ENCODE data around the gene CA5A. TPM values are rescaled to one million over a fixed set of nuclear protein-coding genes. Genes with fewer than 3 reads are reported as not detected.
A peak's percentile ranks its signal among the peaks of the same experiment; 100 is the strongest.

Gene CA5A
- total and polyA plus RNA-seq, 2 of the 13 experiments (the other 11 are each of a cell fraction or from before 2014, with no cell fraction given), result 66.8 to 106 TPM

DNA sequence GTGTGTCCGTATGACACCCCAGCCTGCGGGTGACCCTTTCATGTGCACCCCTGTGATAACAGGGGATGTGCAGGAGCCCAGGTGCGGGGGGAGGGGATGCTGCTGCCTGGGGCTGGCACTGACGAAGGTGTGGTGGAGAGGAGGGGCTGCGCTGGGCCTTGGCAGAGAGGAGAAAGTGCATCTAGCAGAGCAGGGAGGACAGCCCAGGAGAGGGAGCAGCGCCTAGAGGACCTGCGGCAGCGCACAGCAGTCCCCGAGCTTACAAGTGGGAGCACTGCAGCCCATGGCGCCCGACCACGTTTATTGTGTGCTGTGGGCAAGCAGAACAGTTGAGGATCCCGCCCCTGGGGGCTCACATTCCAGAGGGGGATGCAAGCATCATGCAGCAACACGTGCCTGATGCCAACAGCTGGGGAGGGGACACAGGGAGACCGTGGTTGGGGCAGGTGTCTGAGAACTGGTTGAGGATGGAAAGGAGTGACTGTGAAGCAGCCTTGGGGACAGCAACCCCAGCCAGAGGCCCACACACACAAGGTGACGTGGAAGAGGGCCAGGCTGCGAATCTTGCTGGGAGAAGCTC lies 56.1 kb downstream of the CA5A start (continued):
- TF ChIP-seq, protein P1, sequence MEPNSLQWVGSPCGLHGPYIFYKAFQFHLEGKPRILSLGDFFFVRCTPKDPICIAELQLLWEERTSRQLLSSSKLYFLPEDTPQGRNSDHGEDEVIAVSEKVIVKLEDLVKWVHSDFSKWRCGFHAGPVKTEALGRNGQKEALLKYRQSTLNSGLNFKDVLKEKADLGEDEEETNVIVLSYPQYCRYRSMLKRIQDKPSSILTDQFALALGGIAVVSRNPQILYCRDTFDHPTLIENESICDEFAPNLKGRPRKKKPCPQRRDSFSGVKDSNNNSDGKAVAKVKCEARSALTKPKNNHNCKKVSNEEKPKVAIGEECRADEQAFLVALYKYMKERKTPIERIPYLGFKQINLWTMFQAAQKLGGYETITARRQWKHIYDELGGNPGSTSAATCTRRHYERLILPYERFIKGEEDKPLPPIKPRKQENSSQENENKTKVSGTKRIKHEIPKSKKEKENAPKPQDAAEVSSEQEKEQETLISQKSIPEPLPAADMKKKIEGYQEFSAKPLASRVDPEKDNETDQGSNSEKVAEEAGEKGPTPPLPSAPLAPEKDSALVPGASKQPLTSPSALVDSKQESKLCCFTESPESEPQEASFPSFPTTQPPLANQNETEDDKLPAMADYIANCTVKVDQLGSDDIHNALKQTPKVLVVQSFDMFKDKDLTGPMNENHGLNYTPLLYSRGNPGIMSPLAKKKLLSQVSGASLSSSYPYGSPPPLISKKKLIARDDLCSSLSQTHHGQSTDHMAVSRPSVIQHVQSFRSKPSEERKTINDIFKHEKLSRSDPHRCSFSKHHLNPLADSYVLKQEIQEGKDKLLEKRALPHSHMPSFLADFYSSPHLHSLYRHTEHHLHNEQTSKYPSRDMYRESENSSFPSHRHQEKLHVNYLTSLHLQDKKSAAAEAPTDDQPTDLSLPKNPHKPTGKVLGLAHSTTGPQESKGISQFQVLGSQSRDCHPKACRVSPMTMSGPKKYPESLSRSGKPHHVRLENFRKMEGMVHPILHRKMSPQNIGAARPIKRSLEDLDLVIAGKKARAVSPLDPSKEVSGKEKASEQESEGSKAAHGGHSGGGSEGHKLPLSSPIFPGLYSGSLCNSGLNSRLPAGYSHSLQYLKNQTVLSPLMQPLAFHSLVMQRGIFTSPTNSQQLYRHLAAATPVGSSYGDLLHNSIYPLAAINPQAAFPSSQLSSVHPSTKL (CRISPR knock-in tag; IDR thresholded peaks at IDR 0.05), result 0 out of 2 replicates have a peak, but pooled peaks have one; percentile 7
- peak; percentile 80; the same call in 1 of the 2 replicates for TF ChIP-seq ZNF333 (CRISPR knock-in tag; IDR thresholded peaks at IDR 0.05; ENCODE audit: borderline replicate concordance)
- no peak for TF ChIP-seq GABPA (IDR thresholded peaks at IDR 0.05; ENCODE audit: low read depth, low read length)
- no peak for TF ChIP-seq GABPA (CRISPR knock-in tag; IDR thresholded peaks at IDR 0.05; ENCODE audit: low read depth)
- no peak for TF ChIP-seq ZNF660 (CRISPR knock-in tag; IDR thresholded peaks at IDR 0.05; ENCODE audit: borderline replicate concordance, low read depth)
- TF ChIP-seq ZNF749 (CRISPR knock-in tag; IDR thresholded peaks at IDR 0.05; ENCODE audit: borderline replicate concordance), result no peak
- peak; percentile 68; the same call in 1 of the 2 replicates for TF ChIP-seq ZNF768 (CRISPR knock-in tag; IDR thresholded peaks at IDR 0.05)
- TF ChIP-seq, protein P2, sequence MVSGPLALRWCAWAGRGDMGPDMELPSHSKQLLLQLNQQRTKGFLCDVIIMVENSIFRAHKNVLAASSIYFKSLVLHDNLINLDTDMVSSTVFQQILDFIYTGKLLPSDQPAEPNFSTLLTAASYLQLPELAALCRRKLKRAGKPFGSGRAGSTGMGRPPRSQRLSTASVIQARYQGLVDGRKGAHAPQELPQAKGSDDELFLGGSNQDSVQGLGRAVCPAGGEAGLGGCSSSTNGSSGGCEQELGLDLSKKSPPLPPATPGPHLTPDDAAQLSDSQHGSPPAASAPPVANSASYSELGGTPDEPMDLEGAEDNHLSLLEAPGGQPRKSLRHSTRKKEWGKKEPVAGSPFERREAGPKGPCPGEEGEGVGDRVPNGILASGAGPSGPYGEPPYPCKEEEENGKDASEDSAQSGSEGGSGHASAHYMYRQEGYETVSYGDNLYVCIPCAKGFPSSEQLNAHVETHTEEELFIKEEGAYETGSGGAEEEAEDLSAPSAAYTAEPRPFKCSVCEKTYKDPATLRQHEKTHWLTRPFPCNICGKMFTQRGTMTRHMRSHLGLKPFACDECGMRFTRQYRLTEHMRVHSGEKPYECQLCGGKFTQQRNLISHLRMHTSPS (CRISPR knock-in tag; IDR thresholded peaks at IDR 0.05; ENCODE audit: low read depth), result peak; percentile 21; the same call in 1 of the 2 replicates
- peak; percentile 60; the same call in 1 of the 2 replicates for TF ChIP-seq MTA1 (CRISPR knock-in tag; IDR thresholded peaks at IDR 0.05; ENCODE audit: borderline replicate concordance)
- no peak for TF ChIP-seq ZNF326 (CRISPR knock-in tag; IDR thresholded peaks at IDR 0.05; ENCODE audit: borderline replicate concordance)
- TF ChIP-seq HNRNPLL (IDR thresholded peaks at IDR 0.05; ENCODE audit: low read depth, low read length, poor library complexity, severe bottlenecking), result peak; percentile 36
- peak; percentile 81; the same call in 1 of the 2 replicates for TF ChIP-seq ZNF451 (CRISPR knock-in tag; IDR thresholded peaks at IDR 0.05)
